Medulla oblongata (tissue), 1 donor: ENCODE results near the gene SNX32.

Experiments
- DNase-seq: peaks from one replicate; pipeline ENCODE4 v3.0.0-alpha.2; 2015; ENCODE audit errors: extremely low spot score

The SNX32 gene

GRCh38 chr11:65833297-65834030 is at the start of gene SNX32:
TSS of gene SNX32 (plus strand) at chr11:65833963. CDS start at chr11:65834066, 103 bp downstream.
- DNase-seq = peak; percentile 97

DNA sequence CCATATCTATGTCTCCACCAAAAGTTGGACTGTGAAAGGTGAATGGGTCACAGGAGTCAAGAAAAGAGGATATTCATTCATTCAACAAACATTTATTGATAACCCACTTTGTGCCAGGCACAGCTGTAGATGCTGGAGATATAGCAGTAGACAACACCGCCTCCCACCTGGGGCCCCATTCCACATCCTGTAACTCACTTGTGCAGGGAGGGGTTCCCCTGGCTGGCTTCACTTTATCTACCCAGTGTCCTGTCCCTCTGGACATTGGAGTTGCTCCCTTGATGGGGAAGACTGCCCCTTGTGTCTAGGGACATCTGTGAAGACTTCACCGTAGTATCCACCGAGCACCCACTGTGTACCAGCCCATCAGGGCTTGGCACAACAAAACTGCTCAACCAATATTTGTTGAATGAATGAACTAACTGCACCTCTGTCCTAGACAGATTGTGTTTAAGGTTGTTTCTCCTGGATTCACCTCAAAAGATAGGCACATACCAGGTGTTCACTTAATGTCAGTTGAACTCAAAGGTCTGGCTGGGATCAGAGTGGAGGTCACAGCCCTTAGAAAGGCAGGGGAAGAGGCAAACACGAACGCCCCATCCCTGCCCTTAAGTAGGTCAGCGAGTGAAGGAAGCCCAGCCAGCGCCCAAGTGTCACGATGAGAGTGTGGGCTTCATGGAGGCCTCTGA is 48.3 kb upstream of the SNX32 start:
- no peak for DNase-seq

DNA sequence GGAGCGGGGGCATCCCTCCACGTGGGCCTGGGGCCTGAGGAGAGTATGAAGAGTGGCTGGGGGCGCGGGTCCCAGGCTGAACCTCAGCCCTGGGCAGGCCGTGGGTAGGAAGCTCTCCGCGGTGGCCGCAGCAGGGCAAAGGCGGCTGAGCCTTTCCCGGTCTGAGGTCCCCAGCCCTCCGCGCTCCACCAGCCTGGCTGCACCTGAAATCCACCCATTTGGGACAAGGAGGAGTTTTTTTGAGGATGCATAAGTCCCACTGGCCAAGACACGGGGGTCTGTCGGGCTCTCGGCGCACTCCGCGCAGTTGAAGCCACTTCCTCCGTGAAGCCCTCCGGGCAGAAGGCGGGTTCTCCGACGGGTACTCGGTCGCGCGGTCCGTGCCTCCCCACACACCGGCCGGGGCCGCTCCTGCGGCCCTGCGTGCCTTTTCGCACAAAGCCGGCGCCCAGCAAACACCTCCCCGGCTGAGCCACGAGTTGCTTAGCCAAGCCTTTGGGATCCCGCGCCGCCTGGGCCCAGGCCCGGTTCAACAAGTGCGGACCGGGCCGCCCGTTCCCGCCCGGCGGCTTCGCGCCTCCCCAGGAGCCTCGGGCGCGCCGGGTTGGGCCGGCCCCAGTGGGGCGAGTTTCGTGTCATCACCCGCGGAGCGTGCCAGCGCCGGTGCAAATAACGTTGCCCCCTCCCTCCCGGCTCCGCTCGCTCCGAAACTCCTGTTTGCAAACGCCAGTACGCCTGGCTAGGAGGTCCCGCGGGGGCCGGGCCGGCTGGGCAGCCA is 47.6 kb upstream of the SNX32 start:
- DNase-seq = no peak

DNA sequence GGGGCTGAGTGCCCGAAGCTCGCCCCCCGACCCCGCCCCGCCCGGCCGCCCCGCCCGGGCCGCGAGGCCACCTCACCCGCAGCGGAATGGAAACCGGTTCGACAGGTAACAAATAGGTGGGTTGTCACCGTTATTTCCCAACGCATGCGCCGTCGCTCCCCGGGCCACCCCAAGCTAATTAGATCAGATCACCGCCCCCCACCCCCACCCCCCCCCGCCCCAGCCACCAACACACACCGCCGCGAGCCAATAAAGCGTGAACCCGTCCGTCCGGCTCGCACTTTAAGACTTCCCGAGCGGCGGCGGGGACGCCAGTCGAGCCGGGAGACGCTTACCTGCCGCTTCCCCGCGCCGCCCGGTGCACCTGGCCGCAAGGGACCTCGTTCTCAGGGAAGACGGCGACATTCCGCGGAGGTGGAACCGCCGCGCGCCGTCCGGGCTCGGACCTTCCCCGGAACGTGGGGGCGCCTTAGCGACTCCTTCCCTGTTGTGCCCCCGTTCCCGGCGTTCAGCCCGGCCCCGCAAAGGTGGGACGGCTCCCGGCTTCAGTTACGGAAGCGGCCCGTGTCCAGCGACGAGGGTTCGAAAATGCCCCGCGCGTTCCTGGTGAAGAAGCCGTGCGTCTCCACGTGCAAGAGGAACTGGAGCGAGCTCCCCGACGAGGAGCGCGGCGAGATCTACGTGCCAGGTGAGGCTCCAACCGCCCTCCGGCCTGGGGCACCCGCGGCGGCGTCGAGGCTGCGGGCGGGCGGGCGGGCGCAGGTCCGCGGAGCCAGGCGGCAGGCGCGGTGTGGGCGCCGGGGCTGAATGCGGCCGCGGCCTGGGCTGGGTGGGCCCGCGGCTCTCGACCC is 46.8 kb upstream of the SNX32 start, which contains the start of gene OVOL1:
TSS of gene OVOL1 (plus strand) at position 278 of the 851 bp plus-strand sequence. CDS start at position 589, 311 bp downstream.
- no peak for DNase-seq

- DNase-seq = no peak
Observed at GRCh38 chr11:65787649-65788622, 45.8 kb upstream of the SNX32 start.

DNA sequence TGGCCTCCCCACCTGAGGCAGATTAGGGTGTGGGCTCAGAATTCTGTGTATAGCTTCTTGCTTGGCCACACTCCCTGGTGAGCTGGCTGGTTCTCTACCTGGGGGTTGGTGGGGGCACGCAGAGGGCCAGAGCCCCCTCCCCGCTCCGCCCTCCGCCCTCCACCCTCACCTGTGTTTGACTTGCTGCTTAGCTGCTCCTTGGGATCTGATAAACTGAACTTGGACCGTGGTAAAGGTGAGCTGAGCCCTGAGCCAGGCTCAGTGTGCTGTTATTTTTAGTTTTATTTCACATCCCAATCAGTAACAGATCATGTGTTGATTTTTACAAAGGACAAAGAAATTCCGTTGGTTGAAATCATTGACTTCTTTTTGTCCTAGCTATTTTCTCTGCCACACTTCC is 44.9 kb upstream of the SNX32 start:
- DNase-seq = no peak

DNA sequence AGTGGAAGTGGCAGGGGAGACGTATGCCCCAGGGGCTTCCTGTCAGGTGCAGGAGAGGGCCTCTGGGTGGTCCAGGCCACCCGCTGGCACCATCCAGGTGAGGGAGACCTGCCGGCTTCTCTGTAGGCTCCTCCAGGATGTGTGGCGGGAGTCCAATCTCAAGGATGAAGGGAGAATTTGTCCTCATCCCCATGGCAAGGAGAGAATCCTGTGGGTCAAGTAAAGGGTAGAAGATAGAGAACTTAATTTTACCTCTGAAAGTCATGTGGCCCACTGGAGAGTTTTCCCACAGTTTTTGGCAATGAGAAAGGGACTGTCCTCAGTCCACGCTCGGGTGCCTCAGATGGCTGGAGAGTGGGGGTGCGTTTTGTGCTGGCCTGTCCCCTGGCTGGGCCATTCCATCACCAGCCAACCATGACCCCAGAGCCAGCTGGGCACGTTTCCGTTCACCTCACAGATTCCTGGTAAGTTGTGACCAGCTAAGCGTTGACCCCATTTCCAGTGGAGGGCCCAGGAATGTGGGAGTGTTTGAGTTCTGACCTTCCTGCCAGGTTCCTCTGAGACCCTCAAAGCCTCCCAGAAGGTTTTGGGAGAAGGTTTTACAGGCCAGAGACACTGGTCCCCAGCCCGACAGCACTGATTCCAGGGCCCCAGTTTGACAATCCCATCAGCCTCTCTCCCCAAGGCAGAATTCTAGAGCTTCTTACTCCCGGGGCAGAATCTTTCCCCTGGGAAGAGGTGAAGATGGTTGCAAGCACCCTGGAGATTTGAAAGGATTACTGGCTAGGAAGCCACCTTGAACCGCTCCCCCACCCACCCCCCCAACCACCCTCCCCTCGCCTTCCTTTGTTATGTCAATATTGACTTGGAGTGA is 44.3 kb upstream of the SNX32 start:
- no peak for DNase-seq

- DNase-seq = no peak
Observed at GRCh38 chr11:65790104-65790901, 43.5 kb upstream of the SNX32 start.

- DNase-seq = no peak
Observed at GRCh38 chr11:65790902-65791650, 42.7 kb upstream of the SNX32 start.

GRCh38 chr11:65791719-65792213 is 42.0 kb upstream of the SNX32 start:
- no peak for DNase-seq

GRCh38 chr11:65792456-65792855 is 41.3 kb upstream of the SNX32 start:
- DNase-seq = no peak

- DNase-seq = no peak
Observed at GRCh38 chr11:65793144-65793581, 40.6 kb upstream of the SNX32 start.

DNA sequence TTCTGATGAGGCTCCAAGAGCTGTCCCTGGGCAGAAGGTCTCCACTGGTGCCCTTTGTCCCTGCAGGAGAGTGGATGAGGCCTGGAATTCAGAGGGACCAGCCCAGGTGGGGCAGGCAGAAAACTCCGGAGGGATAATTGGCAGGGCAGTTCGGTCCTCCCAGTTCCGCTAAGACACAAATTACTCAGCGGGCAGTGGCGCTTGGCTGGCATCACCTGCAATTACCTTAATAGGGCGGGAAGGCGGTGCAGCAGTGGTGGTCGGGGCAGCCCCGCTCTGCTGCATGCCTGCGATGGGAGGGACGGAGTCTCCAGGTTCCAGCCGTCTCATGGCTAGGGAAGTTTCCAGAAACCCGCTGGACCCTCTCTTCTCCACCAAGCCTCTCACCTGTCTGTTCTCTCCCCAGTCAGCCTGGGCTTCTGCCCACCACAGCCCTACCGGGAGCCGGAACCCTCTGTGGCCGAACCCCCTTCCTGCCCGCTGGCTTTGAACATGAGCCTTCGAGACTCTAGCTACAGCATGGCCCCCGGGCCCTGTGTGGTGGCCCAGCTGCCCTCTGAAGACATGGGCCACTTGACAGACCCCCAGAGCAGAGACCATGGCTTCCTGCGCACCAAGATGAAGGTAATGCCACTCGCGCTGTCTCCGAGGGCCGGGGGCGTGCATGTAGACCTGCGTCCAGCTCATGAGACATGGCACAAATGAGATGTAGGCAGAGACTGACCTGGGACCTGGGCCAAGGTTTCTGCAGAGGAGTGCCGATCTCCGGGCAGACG is 40.0 kb upstream of the SNX32 start:
- no peak for DNase-seq

DNA sequence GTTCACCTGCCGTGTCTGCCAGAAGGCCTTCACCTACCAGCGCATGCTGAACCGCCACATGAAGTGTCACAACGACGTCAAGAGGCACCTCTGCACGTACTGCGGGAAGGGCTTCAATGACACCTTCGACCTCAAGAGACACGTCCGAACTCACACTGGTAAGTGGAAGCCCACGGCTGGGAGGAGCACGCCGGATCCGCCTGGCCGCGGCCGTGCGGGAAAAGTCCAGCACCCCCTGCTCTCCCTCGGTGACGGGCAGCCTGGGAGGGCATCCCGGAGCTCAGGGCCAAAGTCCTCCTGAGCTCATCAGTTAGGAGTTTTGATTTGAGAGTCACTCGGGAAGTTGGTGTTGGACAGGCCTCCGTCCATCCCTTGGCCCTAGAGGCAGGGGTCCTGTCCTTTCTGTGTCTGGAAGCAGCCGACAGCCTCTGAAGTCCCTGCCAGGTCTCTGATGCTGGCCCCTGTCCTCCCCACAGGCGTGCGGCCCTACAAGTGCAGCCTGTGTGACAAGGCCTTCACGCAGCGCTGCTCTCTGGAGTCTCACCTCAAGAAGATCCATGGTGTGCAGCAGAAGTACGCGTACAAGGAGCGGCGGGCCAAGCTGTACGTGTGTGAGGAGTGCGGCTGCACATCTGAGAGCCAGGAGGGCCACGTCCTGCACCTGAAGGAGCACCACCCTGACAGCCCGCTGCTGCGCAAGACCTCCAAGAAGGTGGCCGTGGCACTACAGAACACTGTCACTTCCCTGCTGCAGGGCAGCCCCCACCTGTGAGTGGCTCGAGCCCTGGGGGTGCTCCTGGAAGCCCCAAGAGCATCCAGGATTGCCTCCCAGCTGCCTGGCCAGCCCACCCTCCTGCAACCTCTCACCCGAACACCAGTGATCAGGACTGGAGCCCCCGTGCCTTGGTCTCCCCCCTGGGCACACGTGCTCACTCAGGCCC is 38.9 kb upstream of the SNX32 start:
- no peak for DNase-seq
